ENCODE results near the gene CCR3. TPM values are rescaled to one million over a fixed set of nuclear protein-coding genes. Genes with fewer than 3 reads are reported as not detected.

The CCR3 gene
- total RNA-seq, 3 donors from 2014 or later (not counting 1 experiment from before 2014, with no cell fraction given), result 1.5 to 36.7 TPM; not detected in 1

DNA sequence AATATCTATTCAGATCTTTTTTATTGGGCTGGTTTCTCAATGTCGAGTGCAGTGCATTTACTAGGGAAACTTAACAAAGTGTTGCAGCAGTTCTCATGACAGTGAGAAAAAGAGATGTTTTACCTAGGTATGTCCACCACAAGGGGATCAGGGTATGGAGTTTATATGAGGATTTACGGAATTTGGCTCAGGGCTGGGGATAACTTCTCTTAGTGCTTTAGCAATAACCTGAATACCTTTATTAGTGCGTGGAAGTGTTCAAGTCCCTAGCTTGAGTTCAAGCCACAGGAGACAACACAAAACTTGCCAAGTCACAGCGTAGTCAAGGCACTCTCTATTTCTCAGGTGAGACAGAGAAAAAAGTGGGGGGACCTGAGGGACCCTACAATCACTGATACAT, 3.9 kb upstream of the CCR3 start:
- WGBS (ENCODE audit: insufficient coverage), result 82% methylated on average over 4 of the region's 4 CpGs
- Histone ChIP-seq H3K27ac (ENCODE audit: low read length) (no peak overlapping the region), H3K9me3 (ENCODE audit: control insufficient read depth, insufficient read depth, low read length) (no peaks in the 10 kb centered on the region), H3K27me3 (ENCODE audit: control insufficient read depth, insufficient read depth, low read length) (no peaks in the 10 kb centered on the region), H3K36me3 (ENCODE audit: control insufficient read depth, insufficient read depth, low read length) (no peaks in the 10 kb centered on the region), H3K4me1 (ENCODE audit: control insufficient read depth, insufficient read depth, low read length) (peaks cover 17% of the 10 kb centered on the region), H3K4me3 (ENCODE audit: low read length) (no peak overlapping the region)
- TF ChIP-seq, protein P1, sequence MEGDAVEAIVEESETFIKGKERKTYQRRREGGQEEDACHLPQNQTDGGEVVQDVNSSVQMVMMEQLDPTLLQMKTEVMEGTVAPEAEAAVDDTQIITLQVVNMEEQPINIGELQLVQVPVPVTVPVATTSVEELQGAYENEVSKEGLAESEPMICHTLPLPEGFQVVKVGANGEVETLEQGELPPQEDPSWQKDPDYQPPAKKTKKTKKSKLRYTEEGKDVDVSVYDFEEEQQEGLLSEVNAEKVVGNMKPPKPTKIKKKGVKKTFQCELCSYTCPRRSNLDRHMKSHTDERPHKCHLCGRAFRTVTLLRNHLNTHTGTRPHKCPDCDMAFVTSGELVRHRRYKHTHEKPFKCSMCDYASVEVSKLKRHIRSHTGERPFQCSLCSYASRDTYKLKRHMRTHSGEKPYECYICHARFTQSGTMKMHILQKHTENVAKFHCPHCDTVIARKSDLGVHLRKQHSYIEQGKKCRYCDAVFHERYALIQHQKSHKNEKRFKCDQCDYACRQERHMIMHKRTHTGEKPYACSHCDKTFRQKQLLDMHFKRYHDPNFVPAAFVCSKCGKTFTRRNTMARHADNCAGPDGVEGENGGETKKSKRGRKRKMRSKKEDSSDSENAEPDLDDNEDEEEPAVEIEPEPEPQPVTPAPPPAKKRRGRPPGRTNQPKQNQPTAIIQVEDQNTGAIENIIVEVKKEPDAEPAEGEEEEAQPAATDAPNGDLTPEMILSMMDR (IDR thresholded peaks at IDR 0.05), result no peak
- intact Hi-C loops (cut with micrococcal nuclease), result no loop called here
- Mint-ChIP-seq H3K4me1 (peaks cover 36 to 50% of the 10 kb centered on the region in 2 donors), H3K36me3 (no peaks in the 10 kb centered on the region), H3K4me3 (peak overlapping the region; percentile 35), H3K27me3 (ENCODE audit: low read depth in 2 of 2) (no peaks in the 10 kb centered on the region), H3K9me3 (no peaks in the 10 kb centered on the region), H3K27ac (no peak overlapping the region)
- DNase-seq (no peak), ATAC-seq (no peak)

DNA sequence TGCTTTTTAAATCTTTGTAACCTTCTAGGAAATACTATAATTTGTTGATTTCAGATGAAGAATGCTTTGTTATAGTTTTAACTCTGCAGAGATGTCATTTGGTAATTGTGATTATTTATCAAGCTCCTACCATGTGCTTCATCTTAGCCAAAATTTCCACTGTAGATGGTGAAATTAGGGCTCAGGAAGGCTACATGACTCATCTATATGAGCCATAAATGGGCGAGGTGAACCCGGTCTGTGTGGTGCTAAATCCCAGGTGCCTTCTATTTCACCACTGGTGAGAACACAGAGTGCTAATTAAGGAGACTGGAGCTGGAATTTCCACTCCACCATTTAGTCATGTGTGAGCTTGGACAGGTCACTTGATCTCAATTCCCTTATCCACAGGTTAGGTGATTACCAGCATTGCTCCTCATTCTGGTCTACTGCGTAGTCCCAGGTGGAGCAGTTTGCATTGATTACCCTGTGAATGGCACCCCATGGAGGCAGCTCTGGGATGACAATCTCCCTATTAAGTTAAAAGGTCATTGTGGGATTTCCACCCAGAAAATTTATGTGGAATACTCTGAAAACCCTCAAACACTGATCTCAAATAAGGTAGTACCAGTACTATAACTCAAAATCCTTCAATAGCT, 2.8 kb upstream of the CCR3 start:
- no peak overlapping the region for H3K4me3 ChIP-seq (ENCODE audit: low read length)
- Mint-ChIP-seq H3K4me1 (peaks cover 36 to 50% of the 10 kb centered on the region in 2 donors), H3K27me3 (ENCODE audit: low read depth in 2 of 2) (no peaks in the 10 kb centered on the region), H3K27ac (no peak overlapping the region), H3K9me3 (no peaks in the 10 kb centered on the region), H3K36me3 (no peaks in the 10 kb centered on the region), H3K4me3 (no peak overlapping the region)
- no peaks in the 10 kb centered on the region for H3K9me3 ChIP-seq (ENCODE audit: control insufficient read depth, insufficient read depth, low read length)
- H3K36me3 ChIP-seq (ENCODE audit: control insufficient read depth, insufficient read depth, low read length), result no peaks in the 10 kb centered on the region
- H3K27me3 ChIP-seq (ENCODE audit: control insufficient read depth, insufficient read depth, low read length), result no peaks in the 10 kb centered on the region
- TF ChIP-seq, protein P1 (IDR thresholded peaks at IDR 0.05), result no peak
- ATAC-seq, result no peak
- no peak for DNase-seq
- 91% methylated on average over 3 of the region's 3 CpGs for WGBS (ENCODE audit: insufficient coverage)
- H3K27ac ChIP-seq (ENCODE audit: low read length), result no peak overlapping the region
- intact Hi-C loops (cut with micrococcal nuclease), result no loop called here
- peaks cover 17% of the 10 kb centered on the region for H3K4me1 ChIP-seq (ENCODE audit: control insufficient read depth, insufficient read depth, low read length)

DNA sequence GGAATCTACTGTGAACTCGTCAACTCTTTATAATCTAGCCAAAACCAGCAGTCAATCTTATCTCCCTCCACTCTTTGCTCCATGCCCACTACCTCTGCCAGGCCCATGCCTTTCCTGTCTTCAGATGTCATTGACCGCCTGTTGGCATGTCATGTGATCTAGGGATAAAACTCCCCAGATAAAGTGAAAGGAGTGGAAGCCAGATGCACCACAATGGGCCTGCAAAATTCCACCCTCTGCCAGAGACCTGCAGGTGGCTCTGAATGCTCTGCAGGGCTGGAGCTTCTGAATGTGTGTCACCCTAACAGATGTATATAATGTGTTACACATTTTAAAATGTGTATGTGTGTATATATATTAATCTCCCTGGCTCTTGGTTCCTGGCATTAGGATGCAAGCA, 2.3 kb upstream of the CCR3 start:
- Histone ChIP-seq H3K36me3 (ENCODE audit: control insufficient read depth, insufficient read depth, low read length) (no peaks in the 10 kb centered on the region), H3K27me3 (ENCODE audit: control insufficient read depth, insufficient read depth, low read length) (no peaks in the 10 kb centered on the region), H3K4me1 (ENCODE audit: control insufficient read depth, insufficient read depth, low read length) (peaks cover 14% of the 10 kb centered on the region), H3K4me3 (ENCODE audit: low read length) (no peak overlapping the region), H3K27ac (ENCODE audit: low read length) (no peak overlapping the region), H3K9me3 (ENCODE audit: control insufficient read depth, insufficient read depth, low read length) (no peaks in the 10 kb centered on the region)
- DNase-seq (no peak), ATAC-seq (no peak)
- H3K36me3 Mint-ChIP-seq, result no peaks in the 10 kb centered on the region
- intact Hi-C loops (cut with micrococcal nuclease), result no loop called here
- peaks cover 36 to 45% of the 10 kb centered on the region in 2 donors for H3K4me1 Mint-ChIP-seq
- H3K27me3 Mint-ChIP-seq (ENCODE audit: low read depth in 2 of 2), result no peaks in the 10 kb centered on the region
- H3K27ac Mint-ChIP-seq, result peak overlapping the region in 1 of 2 donors; percentile 49
- TF ChIP-seq, protein P1 (IDR thresholded peaks at IDR 0.05), result no peak
- H3K9me3 Mint-ChIP-seq, result no peaks in the 10 kb centered on the region
- H3K4me3 Mint-ChIP-seq, result no peak overlapping the region
- 46% methylated on average over 2 of the region's 2 CpGs for WGBS (ENCODE audit: insufficient coverage)

DNA sequence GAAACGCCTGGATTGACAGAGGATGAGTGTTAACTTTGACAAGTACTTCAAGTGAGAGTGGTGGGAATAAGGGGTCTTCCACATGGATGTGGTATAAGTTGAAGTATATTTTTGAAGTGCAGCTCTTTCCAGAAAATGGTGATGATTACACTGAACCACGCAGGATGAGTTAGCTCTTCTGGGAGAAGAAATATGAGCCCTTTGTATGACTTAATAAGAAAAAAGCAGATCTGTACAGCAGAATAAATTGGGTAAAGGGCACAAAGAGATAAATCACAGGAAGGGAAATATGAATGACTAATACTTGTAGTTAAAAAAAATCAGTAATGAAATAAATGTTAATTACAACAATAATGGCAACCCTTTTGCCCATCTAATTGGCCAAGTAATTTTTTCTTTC, 1.3 kb downstream of the CCR3 start:
- intact Hi-C loops (cut with micrococcal nuclease), result no loop called here
- no peaks in the 10 kb centered on the region for H3K36me3 ChIP-seq (ENCODE audit: control insufficient read depth, insufficient read depth, low read length)
- H3K4me3 ChIP-seq (ENCODE audit: low read length), result no peak overlapping the region
- Mint-ChIP-seq H3K36me3 (no peaks in the 10 kb centered on the region), H3K4me1 (peaks cover 2 to 9% of the 10 kb centered on the region in 2 donors), H3K27me3 (ENCODE audit: low read depth in 2 of 2) (no peaks in the 10 kb centered on the region), H3K4me3 (no peak overlapping the region), H3K27ac (no peak overlapping the region), H3K9me3 (no peaks in the 10 kb centered on the region)
- no peak for DNase-seq
- no peaks in the 10 kb centered on the region for H3K4me1 ChIP-seq (ENCODE audit: control insufficient read depth, insufficient read depth, low read length)
- WGBS (ENCODE audit: insufficient coverage), result 89% methylated on average over 2 of the region's 2 CpGs
- TF ChIP-seq, protein P1 (IDR thresholded peaks at IDR 0.05), result no peak
- no peaks in the 10 kb centered on the region for H3K27me3 ChIP-seq (ENCODE audit: control insufficient read depth, insufficient read depth, low read length)
- no peak overlapping the region for H3K27ac ChIP-seq (ENCODE audit: low read length)
- H3K9me3 ChIP-seq (ENCODE audit: control insufficient read depth, insufficient read depth, low read length), result no peaks in the 10 kb centered on the region
- no peak for ATAC-seq
